ACC112 (cell line): ENCODE results near the gene PRELP.

ENCODE experiments used
- H2AFZ ChIP-seq: fragments of 200-600 bp; sonication (generic); one replicate; pipeline ENCODE4 v1.6.0; 2017; ENCODE audit warnings: antibody characterized with exemption, low read length; ENCODE audit not compliant: unreplicated experiment
- H3K27ac ChIP-seq: fragments of 200-600 bp; sonication (generic); 2 replicates; pipeline ENCODE4 v1.5.1; 2014; ENCODE audit warnings: low read depth, mild to moderate bottlenecking, antibody characterized with exemption, low read length, moderate library complexity
- H3K27me3 ChIP-seq: fragments of 200-600 bp; sonication (generic); 2 replicates; pipeline ENCODE4 v1.6.1; 2014; ENCODE audit warnings: mild to moderate bottlenecking, antibody characterized with exemption, low read length, moderate library complexity, mixed read lengths; ENCODE audit not compliant: insufficient read depth
- H3K36me3 ChIP-seq: fragments of 200-600 bp; sonication (generic); 2 replicates; pipeline ENCODE4 v1.6.1; 2016; ENCODE audit warnings: mild to moderate bottlenecking, antibody characterized with exemption, low read length, moderate library complexity, mixed read lengths; ENCODE audit not compliant: insufficient read depth
- H3K4me1 ChIP-seq: fragments of 200-600 bp; sonication (generic); one replicate; pipeline ENCODE4 v1.6.1; 2016; ENCODE audit warnings: low read length, mixed read lengths; ENCODE audit not compliant: insufficient read depth, unreplicated experiment, control insufficient read depth
- H3K4me3 ChIP-seq: fragments of 200-600 bp; sonication (generic); 2 replicates; pipeline ENCODE4 v1.5.1; 2014; ENCODE audit warnings: mild to moderate bottlenecking, low read depth, low read length
- H3K79me2 ChIP-seq: fragments of 200-600 bp; sonication (generic); one replicate; pipeline ENCODE4 v1.6.0; 2016; ENCODE audit warnings: low read length; ENCODE audit not compliant: control insufficient read depth, unreplicated experiment, insufficient read depth

Gene PRELP

DNA sequence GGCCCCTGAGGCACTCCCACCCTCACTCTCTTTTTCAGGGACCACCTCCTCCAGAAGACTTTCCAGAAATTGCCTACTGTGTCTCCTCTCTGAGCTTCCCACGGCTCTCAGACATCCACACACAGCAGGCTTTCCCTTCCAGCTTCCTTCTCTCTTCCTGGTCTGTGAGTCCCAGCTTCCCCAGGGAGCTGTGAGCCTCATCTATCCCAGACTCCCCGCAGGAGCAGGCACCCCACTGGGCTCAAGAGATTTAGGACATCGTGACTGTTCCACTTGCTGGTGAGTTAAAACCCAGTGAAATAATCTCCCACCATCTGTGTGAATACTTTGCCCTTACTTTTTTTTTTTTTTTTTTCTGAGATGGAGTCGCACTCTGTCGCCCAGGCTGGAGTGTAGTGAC is 22.0 kb upstream of the PRELP start:
- no peak overlapping the region for H2AFZ ChIP-seq
- H3K4me3 ChIP-seq, result no peak overlapping the region
- no peaks in the 10 kb centered on the region for H3K36me3 ChIP-seq
- H3K27ac ChIP-seq, result no peak overlapping the region
- H3K79me2 ChIP-seq, result no peaks in the 10 kb centered on the region
- no peaks in the 10 kb centered on the region for H3K4me1 ChIP-seq
- H3K27me3 ChIP-seq, result peaks cover 14% of the 10 kb centered on the region

GRCh38 chr1:203454986-203455471 is 20.6 kb upstream of the PRELP start:
- Histone ChIP-seq H3K79me2 (no peaks in the 10 kb centered on the region), H3K4me1 (no peaks in the 10 kb centered on the region), H3K27ac (no peak overlapping the region), H2AFZ (no peak overlapping the region), H3K36me3 (no peaks in the 10 kb centered on the region), H3K27me3 (peaks cover 14% of the 10 kb centered on the region; the same call in 1 of the 2 replicates), H3K4me3 (no peak overlapping the region)

DNA sequence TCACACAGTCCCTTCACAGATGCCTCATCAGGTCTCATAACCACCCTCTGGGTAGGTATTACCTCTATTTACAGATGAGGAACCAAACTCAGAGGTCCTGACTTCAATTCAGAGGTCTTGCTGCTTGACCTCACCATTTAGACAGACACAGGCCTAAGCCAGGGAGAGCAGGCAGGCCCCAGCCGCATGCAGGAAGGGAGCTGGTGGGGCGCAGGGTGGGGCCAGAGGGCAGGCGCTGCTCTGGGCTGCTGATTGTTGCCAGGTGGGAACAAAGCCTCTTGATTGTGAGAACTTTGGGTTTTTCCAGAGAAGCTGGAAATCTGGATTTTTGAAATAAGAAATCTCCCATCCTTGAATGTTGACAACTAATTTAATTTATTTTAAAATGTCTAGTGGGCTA is 19.9 kb upstream of the PRELP start:
- Histone ChIP-seq H3K4me1 (no peaks in the 10 kb centered on the region), H3K4me3 (no peak overlapping the region), H3K27me3 (peaks cover 14% of the 10 kb centered on the region; the same call in 1 of the 2 replicates), H3K27ac (no peak overlapping the region), H3K79me2 (no peaks in the 10 kb centered on the region), H3K36me3 (no peaks in the 10 kb centered on the region), H2AFZ (no peak overlapping the region)

DNA sequence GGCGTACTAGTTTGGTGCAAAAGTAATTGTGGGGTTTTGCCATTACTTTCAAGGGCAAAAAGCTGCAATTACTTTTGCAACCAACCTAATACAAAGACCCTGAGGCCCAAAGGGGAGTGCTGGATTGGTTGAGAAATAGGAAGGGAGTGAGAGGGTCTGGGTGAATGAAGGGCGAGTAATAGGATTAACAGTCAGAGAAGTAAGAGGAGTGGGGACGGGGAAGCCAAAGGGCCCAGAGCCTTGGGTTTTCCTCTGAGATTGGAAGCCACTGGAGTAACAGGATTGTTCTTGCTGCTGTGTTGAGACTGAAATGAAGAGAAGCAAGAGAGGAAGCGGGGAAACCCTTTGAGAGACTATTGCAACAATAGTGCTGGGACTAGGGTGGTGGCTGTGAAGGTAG is 19.0 kb upstream of the PRELP start:
- no peaks in the 10 kb centered on the region for H3K4me1 ChIP-seq
- peaks cover 14% of the 10 kb centered on the region; the same call in 1 of the 2 replicates for H3K27me3 ChIP-seq
- no peak overlapping the region for H3K4me3 ChIP-seq
- no peaks in the 10 kb centered on the region for H3K79me2 ChIP-seq
- H3K36me3 ChIP-seq, result no peaks in the 10 kb centered on the region
- no peak overlapping the region for H3K27ac ChIP-seq
- no peak overlapping the region for H2AFZ ChIP-seq

DNA sequence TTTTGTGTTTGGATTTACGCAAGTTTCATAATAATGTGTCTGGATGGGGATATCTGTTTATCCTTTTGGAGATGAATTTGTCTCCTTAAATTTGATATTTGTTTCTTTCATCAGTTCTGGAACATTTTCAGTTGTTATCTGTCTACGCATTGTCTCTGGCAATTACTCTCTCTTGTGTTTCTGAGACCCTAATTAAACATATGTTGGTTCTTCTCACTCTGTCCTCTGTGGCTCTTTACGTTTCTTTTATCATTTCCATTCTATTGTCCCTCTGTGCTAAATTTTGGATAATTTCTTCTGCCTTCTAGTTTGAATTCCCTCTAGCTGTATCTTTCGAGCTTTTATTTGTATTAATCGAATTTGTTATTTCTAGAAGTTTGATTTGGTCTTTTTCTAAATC is 17.5 kb upstream of the PRELP start:
- no peaks in the 10 kb centered on the region for H3K79me2 ChIP-seq
- H3K27me3 ChIP-seq, result 0 out of 2 replicates have a peak, but pooled peaks cover 3% of the 10 kb centered on the region
- no peaks in the 10 kb centered on the region for H3K36me3 ChIP-seq
- peaks cover 4% of the 10 kb centered on the region for H3K4me1 ChIP-seq
- H3K4me3 ChIP-seq, result no peak overlapping the region
- no peak overlapping the region for H2AFZ ChIP-seq
- no peak overlapping the region for H3K27ac ChIP-seq

- no peak overlapping the region for H3K27ac ChIP-seq
- H3K4me3 ChIP-seq, result no peak overlapping the region
- no peaks in the 10 kb centered on the region for H3K79me2 ChIP-seq
- H3K27me3 ChIP-seq, result no peaks in the 10 kb centered on the region
- H3K36me3 ChIP-seq, result no peaks in the 10 kb centered on the region
- H2AFZ ChIP-seq, result no peak overlapping the region
- H3K4me1 ChIP-seq, result peaks cover 13% of the 10 kb centered on the region
Measured at GRCh38 chr1:203459671-203460201, 15.9 kb upstream of the PRELP start.

GRCh38 chr1:203461717-203462116 is 13.9 kb upstream of the PRELP start:
- no peaks in the 10 kb centered on the region for H3K36me3 ChIP-seq
- H3K27me3 ChIP-seq, result no peaks in the 10 kb centered on the region
- H3K4me1 ChIP-seq, result peaks cover 13% of the 10 kb centered on the region
- H3K27ac ChIP-seq, result no peak overlapping the region
- no peak overlapping the region for H3K4me3 ChIP-seq
- H2AFZ ChIP-seq, result no peak overlapping the region
- no peaks in the 10 kb centered on the region for H3K79me2 ChIP-seq

DNA sequence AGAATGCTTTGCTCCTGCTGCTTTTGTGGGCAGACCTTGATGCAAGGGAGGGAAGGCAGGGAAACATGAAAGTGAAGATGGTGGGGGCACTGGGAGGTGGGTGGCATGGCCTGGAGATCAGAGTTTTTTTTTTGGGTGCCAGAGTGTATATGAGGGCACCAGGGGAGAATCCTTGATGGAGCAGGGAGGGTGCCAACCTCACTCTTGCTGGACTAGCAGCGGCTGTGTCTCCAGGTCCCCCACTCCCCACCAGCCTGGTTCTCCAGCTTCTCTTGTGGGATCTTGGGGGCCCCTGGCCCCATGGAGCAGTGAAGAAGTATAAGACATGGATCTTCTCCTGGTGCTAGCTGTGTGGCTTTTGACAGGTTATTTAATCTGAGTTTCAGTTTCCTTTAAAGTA is 13.5 kb upstream of the PRELP start:
- Histone ChIP-seq H3K27me3 (no peaks in the 10 kb centered on the region), H2AFZ (no peak overlapping the region), H3K27ac (no peak overlapping the region), H3K4me1 (peaks cover 13% of the 10 kb centered on the region), H3K36me3 (no peaks in the 10 kb centered on the region), H3K4me3 (no peak overlapping the region), H3K79me2 (no peaks in the 10 kb centered on the region)

- Histone ChIP-seq H3K4me1 (peaks cover 13% of the 10 kb centered on the region), H3K27ac (peak overlapping the region; percentile 36), H3K4me3 (no peak overlapping the region), H3K27me3 (no peaks in the 10 kb centered on the region), H3K36me3 (no peaks in the 10 kb centered on the region), H3K79me2 (no peaks in the 10 kb centered on the region), H2AFZ (peak overlapping the region; percentile 59)
Measured at GRCh38 chr1:203462878-203463277, 12.7 kb upstream of the PRELP start.

GRCh38 chr1:203463469-203464062 is 12.0 kb upstream of the PRELP start:
- no peak overlapping the region for H3K27ac ChIP-seq
- H3K4me1 ChIP-seq, result peaks cover 13% of the 10 kb centered on the region
- no peaks in the 10 kb centered on the region for H3K36me3 ChIP-seq
- H3K79me2 ChIP-seq, result no peaks in the 10 kb centered on the region
- H2AFZ ChIP-seq, result peak overlapping the region; percentile 59
- no peak overlapping the region for H3K4me3 ChIP-seq
- no peaks in the 10 kb centered on the region for H3K27me3 ChIP-seq

- Histone ChIP-seq H2AFZ (no peak overlapping the region), H3K27me3 (no peaks in the 10 kb centered on the region), H3K36me3 (no peaks in the 10 kb centered on the region), H3K79me2 (no peaks in the 10 kb centered on the region), H3K4me3 (no peak overlapping the region), H3K4me1 (peaks cover 13% of the 10 kb centered on the region), H3K27ac (no peak overlapping the region)
Measured at GRCh38 chr1:203464226-203464625, 11.4 kb upstream of the PRELP start.
